Measurements from ENCODE around the gene BABAM2. TPM values are rescaled to one million over a fixed set of nuclear protein-coding genes. Genes with fewer than 3 reads are reported as not detected.

The BABAM2 gene
- polyA plus RNA-seq, 3 donors, result 33.2 to 52.8 (median 49.3) TPM

DNA sequence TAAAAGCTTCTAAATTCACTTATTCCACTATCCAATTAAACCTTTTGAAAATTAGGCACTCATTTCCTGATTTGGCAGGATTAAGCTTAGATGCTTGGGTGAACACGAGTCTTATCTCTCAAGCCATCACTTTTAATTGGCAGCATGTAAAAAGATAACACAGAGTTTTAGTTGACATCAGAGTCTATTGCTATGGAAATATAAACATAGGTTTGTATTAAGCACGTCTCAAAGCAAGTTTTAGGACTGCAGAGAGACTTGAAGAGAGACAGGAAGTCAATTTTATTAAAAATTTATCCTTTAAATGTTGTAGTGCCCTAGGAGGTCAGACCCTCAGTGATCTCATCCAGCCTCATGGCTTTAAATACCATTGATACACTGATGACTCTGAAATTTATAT is 5.9 kb upstream of the BABAM2 start:
- H3K4me2 ChIP-seq (replicated peaks; ENCODE audit: extremely low read depth, low read length, poor library complexity, severe bottlenecking), result no peak overlapping the region
- TF ChIP-seq CTCF (IDR thresholded peaks at IDR 0.05), result no peak

DNA sequence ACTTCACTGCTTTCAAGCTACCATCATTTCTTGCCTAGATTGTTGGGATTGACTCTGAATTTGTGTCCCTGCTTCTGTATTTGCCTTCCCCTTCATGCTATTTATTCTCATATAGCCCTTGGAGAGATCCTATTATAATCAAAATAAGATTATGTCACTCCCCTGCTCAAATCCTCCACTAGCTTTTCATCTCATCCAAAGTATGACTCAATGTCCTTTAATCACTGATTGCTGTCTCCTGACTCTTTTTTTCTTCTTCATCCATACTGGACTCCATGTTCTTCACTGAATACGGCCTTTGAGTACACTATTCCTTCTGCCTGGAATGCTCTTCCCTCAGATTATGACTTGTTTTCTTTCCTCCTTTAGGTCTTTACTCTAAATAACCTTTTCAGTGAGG is 5.3 kb upstream of the BABAM2 start:
- peaks cover 2 to 13% (median 5%) of the 10 kb centered on the region in 7 donors for H3K9me3 Mint-ChIP-seq
- no peak for TF ChIP-seq CTCF (IDR thresholded peaks at IDR 0.05)
- Histone ChIP-seq H3K36me3 (replicated peaks in 1 of 2; ENCODE audit: control insufficient read depth in 1 of 2, insufficient read depth in 2 of 2, low read length in 2 of 2) (no peaks in the 10 kb centered on the region), H3K9ac (ENCODE audit: insufficient read depth, low read length, poor library complexity, severe bottlenecking) (no peak overlapping the region), H3K9me3 (replicated peaks in 1 of 2; ENCODE audit: control insufficient read depth in 1 of 2, insufficient read depth in 1 of 2, low read length in 2 of 2) (no peaks in the 10 kb centered on the region), H3K4me2 (replicated peaks; ENCODE audit: extremely low read depth, low read length, poor library complexity, severe bottlenecking) (no peak overlapping the region), H3K4me1 (ENCODE audit: control insufficient read depth in 1 of 2, insufficient read depth in 2 of 2, low read length in 2 of 2) (peaks cover 20 to 31% of the 10 kb centered on the region in 2 donors), H3K27ac (ENCODE audit: low read depth in 1 of 2, low read length in 2 of 2) (no peak overlapping the region), H2AFZ (ENCODE audit: insufficient read depth, low read depth, low read length, poor library complexity, severe bottlenecking) (no peak overlapping the region), H3K4me3 (replicated peaks in 1 of 3; ENCODE audit: low read depth in 2 of 3, low read length in 3 of 3) (no peak overlapping the region), H3K79me2 (ENCODE audit: insufficient read depth, low read length) (peaks cover 40% of the 10 kb centered on the region), H4K20me1 (ENCODE audit: insufficient read depth, low read length) (no peaks in the 10 kb centered on the region), H3K27me3 (ENCODE audit: control insufficient read depth in 2 of 2, insufficient read depth in 2 of 2, low read length in 2 of 2) (no peaks in the 10 kb centered on the region)
- H3K27ac Mint-ChIP-seq, result peak overlapping the region in 2 of 7 donors; percentile 39 to 50
- H3K27me3 Mint-ChIP-seq (ENCODE audit: low read depth in 3 of 3), result peaks cover 0 to 5% (median 1%) of the 10 kb centered on the region in 3 donors
- H3K36me3 Mint-ChIP-seq, result peaks cover 0 to 4% of the 10 kb centered on the region in 2 donors
- intact Hi-C loops (cut with micrococcal nuclease), result no loop called here
- H3K4me3 Mint-ChIP-seq, result no peak overlapping the region
- peaks cover 37% of the 10 kb centered on the region for H3K4me1 Mint-ChIP-seq
- WGBS (ENCODE audit: insufficient coverage), result 100% methylated on average over 1 of the region's 1 CpG
- no peak for DNase-seq

More for the DNA sequence above, 5.9 kb upstream of the BABAM2 start:
- H3K4me3 Mint-ChIP-seq, result no peak overlapping the region
- no peaks in the 10 kb centered on the region for H3K9me3 ChIP-seq (replicated peaks in 1 of 2; ENCODE audit: control insufficient read depth in 1 of 2, insufficient read depth in 1 of 2, low read length in 2 of 2)
- H3K27me3 Mint-ChIP-seq (ENCODE audit: low read depth in 3 of 3), result peaks cover 0 to 5% (median 0%) of the 10 kb centered on the region in 3 donors
- H3K27me3 ChIP-seq (ENCODE audit: control insufficient read depth in 2 of 2, insufficient read depth in 2 of 2, low read length in 2 of 2), result no peaks in the 10 kb centered on the region
- H3K36me3 Mint-ChIP-seq, result peaks cover 3 to 9% of the 10 kb centered on the region in 2 donors
- no peak overlapping the region for H3K4me3 ChIP-seq (replicated peaks in 1 of 3; ENCODE audit: low read depth in 2 of 3, low read length in 3 of 3)
- H3K4me1 Mint-ChIP-seq, result peaks cover 35% of the 10 kb centered on the region
- no peak overlapping the region for H3K27ac ChIP-seq (ENCODE audit: low read depth in 1 of 2, low read length in 2 of 2)
- intact Hi-C loops (cut with micrococcal nuclease), result no loop called here
- no peak overlapping the region for H2AFZ ChIP-seq (ENCODE audit: insufficient read depth, low read depth, low read length, poor library complexity, severe bottlenecking)
- peaks cover 8 to 16% (median 11%) of the 10 kb centered on the region in 7 donors for H3K9me3 Mint-ChIP-seq
- no peaks in the 10 kb centered on the region for H4K20me1 ChIP-seq (ENCODE audit: insufficient read depth, low read length)
- no CpG with 5 or more reads among the region's 2 CpGs for WGBS (ENCODE audit: insufficient coverage)
- H3K79me2 ChIP-seq (ENCODE audit: insufficient read depth, low read length), result peaks cover 34% of the 10 kb centered on the region
- H3K9ac ChIP-seq (ENCODE audit: insufficient read depth, low read length, poor library complexity, severe bottlenecking), result no peak overlapping the region
- no peak overlapping the region for H3K27ac Mint-ChIP-seq
- DNase-seq, result no peak
- H3K36me3 ChIP-seq (replicated peaks in 1 of 2; ENCODE audit: control insufficient read depth in 1 of 2, insufficient read depth in 2 of 2, low read length in 2 of 2), result no peaks in the 10 kb centered on the region
- H3K4me1 ChIP-seq (ENCODE audit: control insufficient read depth in 1 of 2, insufficient read depth in 2 of 2, low read length in 2 of 2), result peaks cover 17 to 28% of the 10 kb centered on the region in 2 donors
